ENCODE results near the gene PCBP3.

- TF ChIP-seq EZH2 (IDR thresholded peaks at IDR 0.05; ENCODE audit: low read depth, low read length, severe bottlenecking) (no peak), CEBPB (IDR thresholded peaks at IDR 0.05; ENCODE audit: low read depth, low read length) (no peak), RXRA (IDR thresholded peaks at IDR 0.05; ENCODE audit: insufficient read depth, low read depth, low read length) (no peak)
- TF ChIP-seq, protein P1, sequence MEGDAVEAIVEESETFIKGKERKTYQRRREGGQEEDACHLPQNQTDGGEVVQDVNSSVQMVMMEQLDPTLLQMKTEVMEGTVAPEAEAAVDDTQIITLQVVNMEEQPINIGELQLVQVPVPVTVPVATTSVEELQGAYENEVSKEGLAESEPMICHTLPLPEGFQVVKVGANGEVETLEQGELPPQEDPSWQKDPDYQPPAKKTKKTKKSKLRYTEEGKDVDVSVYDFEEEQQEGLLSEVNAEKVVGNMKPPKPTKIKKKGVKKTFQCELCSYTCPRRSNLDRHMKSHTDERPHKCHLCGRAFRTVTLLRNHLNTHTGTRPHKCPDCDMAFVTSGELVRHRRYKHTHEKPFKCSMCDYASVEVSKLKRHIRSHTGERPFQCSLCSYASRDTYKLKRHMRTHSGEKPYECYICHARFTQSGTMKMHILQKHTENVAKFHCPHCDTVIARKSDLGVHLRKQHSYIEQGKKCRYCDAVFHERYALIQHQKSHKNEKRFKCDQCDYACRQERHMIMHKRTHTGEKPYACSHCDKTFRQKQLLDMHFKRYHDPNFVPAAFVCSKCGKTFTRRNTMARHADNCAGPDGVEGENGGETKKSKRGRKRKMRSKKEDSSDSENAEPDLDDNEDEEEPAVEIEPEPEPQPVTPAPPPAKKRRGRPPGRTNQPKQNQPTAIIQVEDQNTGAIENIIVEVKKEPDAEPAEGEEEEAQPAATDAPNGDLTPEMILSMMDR (IDR thresholded peaks at IDR 0.05; ENCODE audit: control extremely low read depth in 1 of 3, insufficient read depth in 1 of 3, low read depth in 1 of 3, low read length in 3 of 3): no peak
- TF ChIP-seq, protein P2, sequence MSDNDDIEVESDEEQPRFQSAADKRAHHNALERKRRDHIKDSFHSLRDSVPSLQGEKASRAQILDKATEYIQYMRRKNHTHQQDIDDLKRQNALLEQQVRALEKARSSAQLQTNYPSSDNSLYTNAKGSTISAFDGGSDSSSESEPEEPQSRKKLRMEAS (IDR thresholded peaks at IDR 0.05): no peak
These were observed 195.7 kb downstream of the PCBP3 start for GRCh38 chr21:45839274-45839673.
